HepG2 (cell line): ENCODE measurements around the gene TSPAN9.

Experiments
- AHR ChIP-seq: IDR thresholded peaks from 2 replicates; pipeline ENCODE4 v1.6.1; 2018; ENCODE audit warnings: missing genetic modification reagents, missing compliant biosample characterization
- HNRNPUL1 ChIP-seq: fragments of 200-400 bp; formaldehyde crosslinking; IDR thresholded peaks from 2 replicates; pipeline ENCODE4 v1.6.1; 2017; ENCODE audit warnings: low read depth, mild to moderate bottlenecking, low read length, moderate library complexity
- ISL2 ChIP-seq: sonication (generic); formaldehyde crosslinking; IDR thresholded peaks from 2 replicates; pipeline ENCODE4 v1.5.0; 2020; ENCODE audit warnings: missing genetic modification reagents
- MED1 ChIP-seq: sonication (generic); formaldehyde crosslinking; IDR thresholded peaks from 2 replicates; pipeline ENCODE4 v1.4.0; 2020; ENCODE audit warnings: missing genetic modification reagents
- NFKBIZ ChIP-seq: IDR thresholded peaks from 2 replicates; pipeline ENCODE4 v1.6.1; 2018; ENCODE audit warnings: missing genetic modification reagents, missing compliant biosample characterization
- RFX5 ChIP-seq: IDR thresholded peaks from 2 replicates; pipeline ENCODE4 v1.6.1; 2011; ENCODE audit warnings: low read depth, low read length, improper control_type of control experiment
- ZNF136 ChIP-seq: sonication (generic); formaldehyde crosslinking; IDR thresholded peaks from 2 replicates; pipeline ENCODE4 v1.8.1; 2022; ENCODE audit warnings: low read depth, mild to moderate bottlenecking, moderate library complexity, missing genetic modification reagents
- ZSCAN20 ChIP-seq: sonication (generic); formaldehyde crosslinking; IDR thresholded peaks from 2 replicates; pipeline ENCODE4 v1.4.0; 2020; ENCODE audit warnings: missing genetic modification reagents, mild to moderate bottlenecking, borderline replicate concordance
- TF ChIP-seq, protein P1 (sequence below): IDR thresholded peaks from 2 replicates; pipeline ENCODE4 v1.6.1; 2016

DNA sequence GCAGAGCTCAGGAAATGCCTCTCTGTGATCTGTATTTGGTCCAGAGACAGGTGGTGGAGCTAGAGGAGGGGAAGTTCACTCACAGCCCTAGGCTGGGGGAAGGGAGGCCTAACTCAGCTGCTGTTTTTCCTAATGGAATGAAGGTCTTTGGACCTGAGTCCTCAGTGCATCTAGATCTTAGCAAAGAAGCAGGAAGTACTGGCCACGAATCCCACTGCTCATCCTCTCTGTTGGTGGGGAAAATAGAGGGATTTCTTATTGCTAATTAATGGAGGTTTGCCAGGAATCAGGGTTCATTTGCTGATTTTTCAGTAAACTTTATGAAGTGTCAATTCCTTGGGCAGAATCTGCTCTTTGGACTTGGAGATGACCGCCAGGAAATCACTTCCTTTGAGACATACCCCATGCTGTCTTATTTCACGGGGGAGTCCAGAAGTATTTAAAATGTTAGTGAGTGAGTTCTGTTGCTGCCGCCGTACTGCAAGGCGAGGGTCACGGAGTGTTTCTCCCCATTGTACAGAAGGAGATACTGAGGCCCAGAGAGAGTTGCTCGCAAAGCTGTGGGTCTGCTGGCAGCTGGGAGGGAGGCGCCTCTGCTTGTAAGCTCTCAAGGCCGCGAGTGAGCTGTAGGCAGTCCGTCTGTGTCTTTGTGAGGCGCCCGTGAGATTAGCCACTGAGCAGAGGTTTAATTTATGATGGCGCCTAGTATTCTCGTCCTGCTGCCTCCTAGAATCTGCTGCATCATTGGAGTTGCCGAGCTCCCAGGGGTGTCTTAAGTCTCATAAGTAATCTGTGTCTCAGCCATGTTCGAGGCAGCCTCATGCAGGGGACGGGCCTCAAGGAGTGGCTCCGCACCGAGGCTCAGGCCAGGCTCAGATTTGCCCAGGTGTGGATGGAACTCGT lies 88.2 kb downstream of the TSPAN9 start:
- TF ChIP-seq AHR (CRISPR knock-in tag) = no peak
- no peak for TF ChIP-seq HNRNPUL1
- TF ChIP-seq, protein P1, sequence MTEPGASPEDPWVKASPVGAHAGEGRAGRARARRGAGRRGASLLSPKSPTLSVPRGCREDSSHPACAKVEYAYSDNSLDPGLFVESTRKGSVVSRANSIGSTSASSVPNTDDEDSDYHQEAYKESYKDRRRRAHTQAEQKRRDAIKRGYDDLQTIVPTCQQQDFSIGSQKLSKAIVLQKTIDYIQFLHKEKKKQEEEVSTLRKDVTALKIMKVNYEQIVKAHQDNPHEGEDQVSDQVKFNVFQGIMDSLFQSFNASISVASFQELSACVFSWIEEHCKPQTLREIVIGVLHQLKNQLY = no peak; the same call in 1 of the 2 replicates
- no peak for TF ChIP-seq ZNF136 (CRISPR knock-in tag)
- TF ChIP-seq MED1 (CRISPR knock-in tag) = peak; percentile 91
- no peak for TF ChIP-seq RFX5
- TF ChIP-seq NFKBIZ (CRISPR knock-in tag) = 0 out of 2 replicates have a peak, but pooled peaks have one; percentile 35
- peak; percentile 44; the same call in 1 of the 2 replicates for TF ChIP-seq ISL2 (CRISPR knock-in tag)
- TF ChIP-seq ZSCAN20 (CRISPR knock-in tag) = no peak
